ENCODE results near the gene FUBP3.

Gene FUBP3

GRCh38 chr9:130608554-130609134 is 29.3 kb downstream of the FUBP3 start:
- DNase-seq: no peak

GRCh38 chr9:130609163-130609562 is 29.8 kb downstream of the FUBP3 start:
- DNase-seq: no peak

DNA sequence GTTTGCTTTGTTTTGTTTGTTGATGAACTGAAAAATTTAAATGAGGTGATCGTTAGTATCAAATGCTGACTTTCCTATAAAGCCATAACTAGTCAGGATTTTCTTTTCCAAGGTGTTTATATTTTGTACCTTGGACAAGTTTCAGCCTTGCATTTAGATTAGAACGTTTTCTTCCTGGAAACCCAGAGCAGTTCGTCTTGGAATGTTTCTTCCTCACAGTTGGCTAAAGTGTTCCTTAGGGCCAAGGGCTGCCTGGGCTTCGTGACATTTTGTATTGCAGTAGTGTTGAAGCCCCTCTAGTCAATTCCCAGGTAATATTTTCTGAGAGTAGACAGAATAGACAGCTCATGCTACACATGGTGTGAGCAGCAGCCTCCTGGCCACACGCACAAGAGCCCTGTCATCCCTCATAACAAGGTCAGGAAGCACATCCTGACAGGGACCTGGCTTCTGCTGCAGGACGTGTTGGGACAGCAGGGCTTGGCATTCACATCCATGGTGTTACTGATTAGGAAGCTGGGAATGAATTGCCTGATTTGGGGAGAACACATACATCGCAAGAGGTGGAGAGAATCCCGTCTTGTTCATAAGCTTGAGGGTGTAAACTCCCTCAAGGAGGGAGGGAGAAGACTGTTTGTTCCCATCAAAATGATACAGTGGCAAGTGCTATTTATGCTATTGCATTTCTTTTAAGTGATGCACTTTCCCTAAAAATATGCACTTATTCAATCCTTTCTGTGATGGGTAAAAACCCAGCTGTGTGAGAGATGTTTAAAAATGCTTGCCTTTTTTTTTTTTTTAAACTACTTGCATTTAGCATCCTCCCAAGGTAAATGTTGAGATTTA is 31.7 kb downstream of the FUBP3 start:
- no peak for DNase-seq

DNA sequence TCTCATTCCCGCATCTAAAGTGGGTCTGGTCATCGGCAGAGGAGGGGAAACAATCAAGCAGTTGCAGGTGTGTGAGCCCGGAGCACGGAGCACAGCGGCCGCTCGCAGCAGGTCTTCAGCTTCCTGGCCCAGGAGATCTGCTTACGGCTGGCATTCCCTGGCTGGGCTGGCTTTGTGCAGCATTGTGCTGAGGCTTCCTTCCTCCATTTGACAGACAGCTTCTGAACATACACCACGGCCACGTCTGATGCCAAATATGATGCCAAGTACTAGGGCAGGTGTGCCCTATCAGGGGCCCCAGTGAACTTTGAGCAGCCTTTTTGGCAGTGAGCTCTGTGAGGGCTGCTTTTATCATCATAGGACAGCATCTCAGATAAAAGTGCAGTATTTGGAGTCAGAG is 37.1 kb downstream of the FUBP3 start:
- no peak for DNase-seq

DNA sequence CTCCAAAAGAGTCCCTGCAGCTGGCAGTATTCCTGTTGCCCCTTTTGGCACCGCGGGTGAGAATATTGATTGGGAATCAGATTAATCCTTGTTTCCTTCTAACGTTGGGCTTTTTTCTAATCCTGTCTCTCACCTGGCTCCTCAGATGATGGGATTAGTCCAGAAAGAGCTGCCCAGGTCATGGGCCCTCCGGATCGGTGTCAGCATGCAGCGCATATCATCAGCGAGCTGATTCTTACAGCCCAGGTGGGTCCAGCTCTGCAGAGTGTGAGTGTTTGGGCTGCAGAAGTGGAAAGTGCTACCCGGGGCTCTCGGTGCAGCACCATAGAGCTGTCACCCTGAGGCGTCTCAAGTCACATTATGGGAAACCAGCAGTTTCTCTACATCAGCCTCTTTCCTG is 44.1 kb downstream of the FUBP3 start:
- no peak for DNase-seq

GRCh38 chr9:130624154-130624553 is 44.8 kb downstream of the FUBP3 start:
- no peak for DNase-seq

GRCh38 chr9:130626249-130626996 is 47.0 kb downstream of the FUBP3 start:
- no peak for DNase-seq

DNA sequence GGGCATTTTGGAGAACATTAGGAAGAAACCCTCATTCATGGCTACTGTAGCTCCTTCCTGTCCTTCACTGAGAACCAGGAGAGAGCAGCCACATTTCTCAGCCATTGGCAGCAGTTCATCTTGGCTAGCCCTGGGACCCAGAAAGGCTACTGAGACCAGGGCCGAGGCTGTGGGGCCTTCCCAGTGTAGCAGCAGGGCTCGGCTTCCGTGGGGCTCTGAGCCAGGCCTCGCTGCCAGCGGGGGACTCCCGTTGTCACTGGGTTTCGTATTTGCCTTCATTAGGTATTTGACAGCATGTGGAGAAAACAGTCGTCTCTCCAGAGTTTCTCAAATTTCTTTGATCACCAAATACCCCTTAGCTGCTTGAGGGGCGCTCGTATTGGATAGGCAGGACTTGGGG is 47.7 kb downstream of the FUBP3 start:
- DNase-seq: no peak

DNA sequence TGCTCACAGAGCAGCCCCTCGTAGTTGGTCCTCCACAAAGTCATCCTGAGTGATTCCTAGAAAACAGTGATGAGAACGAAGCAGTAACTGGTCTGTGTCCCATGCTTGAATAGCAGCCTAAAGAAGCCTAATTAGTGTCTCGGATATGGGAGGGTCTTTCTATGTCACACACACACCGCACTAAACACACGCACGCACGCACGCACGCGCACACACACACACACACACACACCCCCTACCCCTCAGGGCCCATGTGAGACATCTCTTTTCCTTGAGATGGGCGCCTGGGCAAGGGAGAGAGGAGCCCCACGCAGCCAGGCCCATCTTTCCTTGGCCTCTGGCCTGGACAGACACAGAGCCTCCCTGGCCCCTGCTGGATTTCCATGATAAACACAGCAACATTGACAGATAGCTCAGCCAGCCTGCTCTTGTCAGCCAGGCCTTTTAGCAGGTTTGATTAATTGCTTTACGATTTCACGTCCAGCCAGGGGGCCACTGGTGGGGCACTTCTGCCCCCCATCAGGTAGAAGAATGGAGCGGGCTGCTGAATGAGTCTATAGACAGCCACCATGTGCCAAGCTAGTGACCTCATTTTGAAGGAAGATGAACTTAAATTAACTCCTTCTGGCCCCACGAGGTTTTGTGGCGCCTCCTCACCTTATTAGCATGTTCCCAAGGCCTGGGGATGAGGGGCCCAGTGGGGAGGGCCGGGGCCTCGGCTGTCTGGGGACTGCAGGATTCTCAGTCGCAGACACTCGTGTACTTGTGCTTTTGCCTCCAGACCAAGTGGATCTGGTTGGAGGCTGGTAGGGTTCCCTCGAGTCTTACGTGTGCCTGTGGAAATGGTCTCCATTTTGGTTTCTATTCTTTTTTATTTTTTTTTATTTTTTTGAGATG is 48.8 kb downstream of the FUBP3 start:
- DNase-seq: no peak

DNA sequence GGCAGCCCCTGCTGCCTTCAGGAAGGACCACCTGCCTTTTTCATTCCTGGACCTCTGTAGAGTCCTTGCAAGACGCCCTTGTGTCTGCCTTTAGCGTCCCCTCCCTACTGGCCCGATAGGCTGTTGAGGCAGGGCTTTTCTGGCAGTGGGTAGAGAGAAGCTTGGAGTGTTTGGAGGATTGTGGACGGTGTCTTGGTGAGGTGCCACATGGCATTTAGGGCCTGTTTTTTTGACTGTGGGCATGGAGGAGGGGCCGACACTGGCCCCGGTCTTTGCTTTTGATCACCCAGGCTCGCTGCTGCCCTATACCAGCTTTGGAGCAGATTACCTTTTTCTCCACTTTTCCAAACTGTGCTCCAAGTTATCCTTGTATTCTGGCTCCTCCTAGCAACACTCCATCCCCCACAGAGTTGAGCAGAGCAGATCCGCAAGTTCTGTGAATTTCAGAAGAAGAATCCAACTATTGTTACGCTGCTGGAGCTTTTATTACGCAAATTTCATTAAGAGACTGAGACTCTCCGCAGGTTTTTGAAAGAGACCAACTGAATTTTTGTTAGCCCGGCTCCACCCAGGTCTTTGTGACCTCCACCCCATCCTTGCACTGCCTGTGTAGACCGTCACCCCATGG is 50.2 kb downstream of the FUBP3 start:
- DNase-seq: no peak

GRCh38 chr9:130630071-130630450 is 50.7 kb downstream of the FUBP3 start:
- DNase-seq: no peak

GRCh38 chr9:130630506-130631330 is 51.3 kb downstream of the FUBP3 start:
- DNase-seq: no peak

- DNase-seq: no peak
Observed at GRCh38 chr9:130631331-130632080, 52.1 kb downstream of the FUBP3 start.

- no peak for DNase-seq
Observed at GRCh38 chr9:130632081-130632710, 52.8 kb downstream of the FUBP3 start.

DNA sequence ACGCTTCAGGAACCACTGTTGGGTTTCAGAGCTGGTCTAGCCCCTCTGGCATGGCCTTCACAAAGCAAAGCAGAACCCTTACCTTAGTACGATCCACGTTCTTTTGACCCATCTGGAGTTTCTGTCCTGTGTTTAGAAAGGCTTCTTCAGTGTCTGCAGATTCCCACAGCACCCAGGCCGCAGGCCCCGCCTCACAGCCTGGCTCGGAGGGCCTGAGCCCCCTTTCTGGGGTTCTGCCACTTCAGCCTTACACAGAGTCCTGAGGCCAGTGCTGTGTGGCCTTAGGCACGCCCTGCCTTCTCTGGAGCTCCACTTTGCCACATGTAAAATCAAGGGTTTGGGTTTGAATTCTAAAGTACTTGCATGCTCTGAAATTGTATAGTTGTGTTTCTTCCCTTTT is 53.5 kb downstream of the FUBP3 start:
- no peak for DNase-seq

DNA sequence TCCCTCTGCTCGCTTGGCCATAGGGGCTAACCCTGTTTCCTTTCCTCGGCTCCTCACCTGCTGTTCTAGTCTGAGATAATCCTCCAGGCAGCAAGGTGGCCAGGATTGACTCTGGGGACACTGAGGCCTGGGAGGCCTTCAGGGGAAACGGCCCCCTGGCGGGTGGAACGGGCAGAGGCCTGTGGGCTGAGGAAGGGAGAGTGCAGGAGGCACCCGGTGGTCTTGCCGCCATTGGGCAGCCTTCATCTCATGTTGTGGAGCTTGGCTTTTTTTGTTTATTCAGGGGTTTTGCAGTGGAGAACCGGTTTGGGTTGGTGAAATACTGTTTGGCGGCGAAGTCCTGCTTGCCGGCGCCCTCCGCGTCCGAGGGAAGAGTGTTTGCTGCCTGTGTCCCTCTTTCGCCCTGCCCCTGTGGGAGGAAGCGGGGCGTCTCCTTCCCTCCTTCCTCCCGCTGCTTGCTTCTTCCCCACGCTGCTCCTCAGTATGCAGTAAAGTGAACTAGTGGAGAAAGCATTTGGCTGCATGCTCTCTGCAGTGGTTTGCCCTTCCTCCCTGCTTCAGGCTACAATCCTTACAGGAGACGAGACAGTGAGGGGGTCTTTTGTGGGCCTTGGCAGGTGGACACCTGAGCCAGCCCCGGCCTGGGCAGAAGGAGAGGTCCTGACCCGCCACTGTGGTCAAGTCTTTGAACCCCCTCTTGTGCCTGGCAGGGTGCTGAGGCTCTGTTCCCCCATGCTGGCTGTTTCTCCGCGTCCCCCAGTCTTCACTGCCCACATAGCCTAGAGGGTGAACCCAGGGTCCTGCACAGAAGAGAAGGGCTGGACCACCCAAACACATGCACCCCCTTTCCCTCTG is 54.2 kb downstream of the FUBP3 start:
- DNase-seq: no peak

DNA sequence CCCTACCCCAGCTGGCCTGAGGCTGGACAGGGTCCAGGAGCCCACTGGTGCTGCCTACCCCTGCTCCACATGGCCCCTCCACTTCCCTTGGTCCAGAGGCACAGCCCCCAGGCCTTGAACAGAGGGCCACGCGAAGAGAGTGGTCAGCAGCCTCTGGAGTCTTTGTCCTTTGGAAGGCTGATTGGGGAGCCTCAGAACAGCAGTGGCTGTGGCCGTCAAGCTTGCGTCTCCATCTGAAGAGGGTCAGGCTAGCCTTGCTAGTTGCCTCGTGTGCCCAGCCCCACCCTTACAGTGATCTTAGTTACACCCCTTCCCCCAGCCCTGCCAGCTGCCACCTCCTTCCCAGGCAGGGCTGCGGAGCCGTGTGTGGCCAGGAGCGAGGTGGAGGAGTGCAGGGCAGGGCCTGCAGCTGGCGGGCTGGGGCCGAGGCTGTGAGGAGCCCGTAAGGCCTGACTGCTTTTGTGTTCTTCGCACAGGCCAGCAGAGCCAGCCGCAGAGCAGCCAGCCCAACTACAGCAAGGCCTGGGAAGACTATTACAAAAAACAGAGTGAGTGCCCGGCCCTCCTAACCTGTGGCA is 54.9 kb downstream of the FUBP3 start:
- DNase-seq: no peak

GRCh38 chr9:130634801-130635200 is 55.4 kb downstream of the FUBP3 start:
- no peak for DNase-seq

GRCh38 chr9:130635306-130635705 is 55.9 kb downstream of the FUBP3 start:
- DNase-seq: no peak
